Astrocyte (in vitro differentiated cells and primary cell): Measurements from ENCODE around the gene SNX32. TPM values are rescaled to one million over a fixed set of nuclear protein-coding genes. Genes with fewer than 3 reads are reported as not detected.
"Not testable (repeated sequence)": the region's sequence is repeated elsewhere in the genome, so short reads cannot be mapped to it uniquely, and the experiment has no call there.

Source experiments
- DNase-seq: peaks from one replicate; pipeline ENCODE4 v3.0.0-alpha.2; 2010; ENCODE audit warnings: low read depth
- FAIRE-seq: peaks from 2 replicates; lab custom pipeline; 2011; peaks lifted over from hg19 to GRCh38; lab: Jason Lieb, UNC
- H2AFZ ChIP-seq: 2 replicates; pipeline ENCODE4 v1.6.0; 2012; ENCODE audit warnings: low read depth, low read length, inconsistent platforms
- H3K27ac ChIP-seq: 2 replicates; pipeline ENCODE4 v1.5.1; 2011; ENCODE audit warnings: low read depth, low read length, inconsistent platforms
- H3K27me3 ChIP-seq: 2 replicates; pipeline ENCODE4 v1.6.0; 2011; ENCODE audit warnings: low read length, inconsistent platforms; ENCODE audit not compliant: insufficient read depth
- H3K36me3 ChIP-seq: 2 replicates; pipeline ENCODE4 v1.5.1; 2011; ENCODE audit warnings: low read length, inconsistent platforms; ENCODE audit not compliant: insufficient read depth
- H3K4me1 ChIP-seq: 2 replicates; pipeline ENCODE4 v1.5.1; 2011; ENCODE audit warnings: low read length, inconsistent platforms; ENCODE audit not compliant: insufficient read depth
- H3K4me2 ChIP-seq: 2 replicates; pipeline ENCODE4 v1.6.0; 2012; ENCODE audit warnings: low read length, inconsistent platforms
- H3K4me3 ChIP-seq: 2 replicates; pipeline ENCODE4 v1.5.1; 2011; ENCODE audit warnings: low read depth, mild to moderate bottlenecking, low read length, inconsistent platforms; ENCODE audit not compliant: insufficient read depth
- H3K79me2 ChIP-seq: 2 replicates; pipeline ENCODE4 v1.6.0; 2012; ENCODE audit warnings: mild to moderate bottlenecking, low read length, inconsistent platforms; ENCODE audit not compliant: insufficient read depth
- H3K9ac ChIP-seq: 2 replicates; pipeline ENCODE4 v1.6.0; 2012; ENCODE audit warnings: mild to moderate bottlenecking, low read length, inconsistent platforms
- H3K9me3 ChIP-seq: 2 replicates; pipeline ENCODE4 v1.5.1; 2012; ENCODE audit warnings: low read depth, mild to moderate bottlenecking, low read length, inconsistent platforms; ENCODE audit not compliant: insufficient read depth
- H4K20me1 ChIP-seq: 2 replicates; pipeline ENCODE4 v1.6.0; 2012; ENCODE audit warnings: low read length, inconsistent platforms; ENCODE audit not compliant: insufficient read depth
- H3K27ac Mint-ChIP-seq: one replicate; pipeline ENCODE4 v1.8.0; 2021; ENCODE audit warnings: mild to moderate bottlenecking, mixed read lengths; ENCODE audit not compliant: unreplicated experiment
- H3K27me3 Mint-ChIP-seq: one replicate; pipeline ENCODE4 v1.8.0; 2021; ENCODE audit warnings: low read depth, mixed read lengths; ENCODE audit not compliant: unreplicated experiment
- H3K36me3 Mint-ChIP-seq: one replicate; pipeline ENCODE4 v1.8.0; 2021; ENCODE audit warnings: low read depth, mixed read lengths; ENCODE audit not compliant: unreplicated experiment
- H3K4me1 Mint-ChIP-seq: one replicate; pipeline ENCODE4 v1.8.0; 2021; ENCODE audit warnings: low read depth, mixed read lengths; ENCODE audit not compliant: unreplicated experiment
- H3K4me3 Mint-ChIP-seq: one replicate; pipeline ENCODE4 v1.8.0; 2021; ENCODE audit warnings: mild to moderate bottlenecking, moderate library complexity, mixed read lengths; ENCODE audit not compliant: unreplicated experiment
- H3K9me3 Mint-ChIP-seq: one replicate; pipeline ENCODE4 v1.8.0; 2021; ENCODE audit warnings: mild to moderate bottlenecking, mixed read lengths; ENCODE audit not compliant: unreplicated experiment
- CTCF ChIP-seq: IDR thresholded peaks from 2 replicates; pipeline ENCODE4 v1.5.1; 2011; ENCODE audit warnings: low read depth, mild to moderate bottlenecking, inconsistent platforms, low read length, moderate library complexity; ENCODE audit not compliant: insufficient read depth
- EZH2 ChIP-seq: IDR thresholded peaks from 2 replicates; pipeline ENCODE4 v1.6.1; 2012; ENCODE audit warnings: mild to moderate bottlenecking, low read length, inconsistent platforms; ENCODE audit not compliant: insufficient read depth
- total RNA-seq: library from RNA; stranded (reverse); gene quantifications from 2 replicates; pipeline ENCODE4 v1.2.1, GENCODE V29; 2021

SNX32 gene
- total RNA-seq, 1 donor from 2014 or later = 1.2 TPM

- FAIRE-seq = no peak
These were observed 6.6 kb upstream of the SNX32 start for GRCh38 chr11:65826984-65827735.

GRCh38 chr11:65829459-65829858 lies 4.3 kb upstream of the SNX32 start:
- Mint-ChIP-seq H3K4me1 (peaks cover 2% of the 10 kb centered on the region), H3K27ac (no peak overlapping the region), H3K27me3 (peaks cover 20% of the 10 kb centered on the region), H3K4me3 (no peak overlapping the region), H3K36me3 (peaks cover 3% of the 10 kb centered on the region), H3K9me3 (peaks cover 4% of the 10 kb centered on the region)
- H3K79me2 ChIP-seq = peaks cover 3% of the 10 kb centered on the region
- H3K27me3 ChIP-seq = peaks cover 28% of the 10 kb centered on the region
- no peak overlapping the region for H3K4me2 ChIP-seq
- FAIRE-seq = no peak
- no peak overlapping the region for H2AFZ ChIP-seq
- no peak for DNase-seq
- H3K9me3 ChIP-seq = no peaks in the 10 kb centered on the region
- no peak overlapping the region for H3K27ac ChIP-seq
- peaks cover 14% of the 10 kb centered on the region for H3K4me1 ChIP-seq
- no peaks in the 10 kb centered on the region for H3K36me3 ChIP-seq
- TF ChIP-seq EZH2 = no peak
- no peak for TF ChIP-seq CTCF
- H3K4me3 ChIP-seq = no peak overlapping the region
- no peaks in the 10 kb centered on the region for H4K20me1 ChIP-seq
- no peak overlapping the region for H3K9ac ChIP-seq

More at GRCh38 chr11:65826984-65827735, 6.6 kb upstream of the SNX32 start:
- no peaks in the 10 kb centered on the region for H3K79me2 ChIP-seq
- peaks cover 16% of the 10 kb centered on the region for H3K27me3 Mint-ChIP-seq
- no peaks in the 10 kb centered on the region for H3K9me3 ChIP-seq
- H3K4me3 ChIP-seq = no peak overlapping the region
- H3K4me2 ChIP-seq = no peak overlapping the region
- H3K4me3 Mint-ChIP-seq = no peak overlapping the region
- H3K27ac Mint-ChIP-seq = no peak overlapping the region
- H2AFZ ChIP-seq = no peak overlapping the region
- H3K27me3 ChIP-seq = peaks cover 20% of the 10 kb centered on the region
- peaks cover 3% of the 10 kb centered on the region for H3K36me3 Mint-ChIP-seq
- H3K27ac ChIP-seq = no peak overlapping the region
- no peaks in the 10 kb centered on the region for H3K36me3 ChIP-seq
- no peak for DNase-seq
- H4K20me1 ChIP-seq = no peaks in the 10 kb centered on the region
- H3K9me3 Mint-ChIP-seq = no peaks in the 10 kb centered on the region
- H3K4me1 Mint-ChIP-seq = no peaks in the 10 kb centered on the region
- no peak overlapping the region for H3K9ac ChIP-seq
- TF ChIP-seq EZH2 (no peak), CTCF (no peak)
- H3K4me1 ChIP-seq = no peaks in the 10 kb centered on the region

GRCh38 chr11:65832231-65832630 lies 1.5 kb upstream of the SNX32 start:
- not testable (repeated sequence) for H3K4me1 Mint-ChIP-seq, DNase-seq, H3K9me3 Mint-ChIP-seq, H3K27ac Mint-ChIP-seq, H3K4me2 ChIP-seq, H2AFZ ChIP-seq, H4K20me1 ChIP-seq, H3K4me3 ChIP-seq, H3K9ac ChIP-seq, FAIRE-seq, H3K79me2 ChIP-seq, H3K36me3 ChIP-seq, H3K36me3 Mint-ChIP-seq, H3K27ac ChIP-seq, H3K9me3 ChIP-seq
- Mint-ChIP-seq H3K4me3 (peak overlapping the region; percentile 18), H3K27me3 (peaks cover 20% of the 10 kb centered on the region)
- H3K4me1 ChIP-seq = peaks cover 20% of the 10 kb centered on the region
- peaks cover 28% of the 10 kb centered on the region for H3K27me3 ChIP-seq
